Thoracic aorta (tissue), 2 donors: ENCODE data around the gene CNN2. TPM values are rescaled to one million over a fixed set of nuclear protein-coding genes. Genes with fewer than 3 reads are reported as not detected.

Experiments
- ATAC-seq: fragments of 150-250 bp; one replicate; pipeline ENCODE4 v1.8.0; 2017; ENCODE audit warnings: low read depth; ENCODE audit not compliant: insufficient number of reproducible peaks, low FRiP score
- DNase-seq: peaks from one replicate; pipeline ENCODE4 v3.0.0-alpha.2; 2020; ENCODE audit warnings: low spot score
- H3K27ac ChIP-seq, 2 donors: fragments of 200-600 bp; sonication (generic); 1 replicate in 1 of 2; 2 replicates in 1 of 2; pipeline ENCODE4 v1.5.1; 2016; ENCODE audit warnings: mild to moderate bottlenecking in 2 of 2, moderate library complexity in 2 of 2
- H3K27me3 ChIP-seq: fragments of 200-600 bp; sonication (generic); replicated peaks from 2 replicates; pipeline ENCODE4 v1.6.0; 2016; ENCODE audit warnings: mild to moderate bottlenecking; ENCODE audit not compliant: insufficient read depth
- H3K36me3 ChIP-seq: fragments of 200-600 bp; sonication (generic); one replicate; pipeline ENCODE4 v1.5.1; 2016
- H3K4me1 ChIP-seq, 2 donors: fragments of 200-600 bp; sonication (generic); 1 replicate in 1 of 2; 2 replicates in 1 of 2; pipeline versions ENCODE4 v1.5.1 to v1.6.0; 2016; ENCODE audit warnings: low read depth in 2 of 2, mild to moderate bottlenecking in 1 of 2; ENCODE audit not compliant: control insufficient read depth in 1 of 2
- H3K4me3 ChIP-seq: fragments of 200-600 bp; sonication (generic); 2 replicates; pipeline ENCODE4 v1.5.1; 2016; ENCODE audit warnings: mild to moderate bottlenecking
- H3K9me3 ChIP-seq: fragments of 200-600 bp; sonication (generic); 2 replicates; pipeline ENCODE4 v1.5.1; 2016
- total RNA-seq, 2 donors: library from RNA; depleted of rRNA; stranded (reverse); fragments of >200 nt; gene quantifications; one replicate each; pipeline versions ENCODE4 v1.1.0 to v1.2.3, GENCODE V29; 2016
- TF ChIP-seq, protein P1 (sequence below): fragments of 200-600 bp; sonication (generic); IDR thresholded peaks from one replicate; pipeline ENCODE4 v1.5.1; 2019; ENCODE audit warnings: antibody characterized with exemption

CNN2 gene
- total RNA-seq, 2 donors from 2014 or later, result 96.9 to 193 TPM

DNA sequence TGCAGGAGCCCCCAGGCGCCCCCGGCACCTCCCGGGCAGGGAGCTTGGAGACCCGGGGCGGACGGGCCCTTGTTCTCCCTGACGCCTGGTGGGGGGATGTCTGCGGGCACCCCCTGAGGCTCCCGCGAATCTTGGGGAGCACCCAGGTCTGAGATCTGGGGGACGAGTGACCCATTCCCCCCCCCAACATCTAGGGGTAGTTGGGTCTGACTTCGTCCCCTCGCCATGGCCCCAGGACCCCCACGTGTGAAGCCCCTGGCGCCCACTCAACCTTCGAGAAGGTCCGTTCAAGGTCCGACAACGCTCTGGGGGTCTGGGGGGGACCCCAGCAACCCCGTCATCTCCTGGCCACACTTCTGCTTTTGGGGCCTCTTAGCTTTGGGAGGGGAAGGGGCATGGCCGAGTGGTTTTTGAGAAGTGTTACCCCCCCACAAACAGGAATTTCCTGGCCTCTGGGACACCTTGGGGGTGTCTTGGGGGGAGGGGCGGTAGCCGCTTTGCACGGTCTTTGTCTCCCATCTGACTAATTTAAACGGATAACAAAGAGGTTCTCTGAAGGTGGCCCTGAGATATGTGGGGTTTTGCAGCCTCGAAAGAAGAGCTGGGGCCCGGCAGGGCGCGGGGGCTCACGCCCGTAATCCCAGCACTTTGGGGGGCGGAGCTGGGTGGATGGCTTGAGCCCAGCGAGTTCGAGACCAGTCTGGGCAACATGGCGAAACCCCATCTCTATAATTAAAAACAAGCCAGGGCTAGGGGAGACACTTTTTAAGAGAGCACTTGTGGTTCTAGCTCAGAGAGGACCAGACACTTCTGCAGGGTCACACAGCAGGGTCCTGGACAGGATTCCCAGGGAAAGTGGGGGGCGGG, 608 bp downstream of the CNN2 start:
- DNase-seq, result no peak
- H3K27ac ChIP-seq, result peak overlapping the region; percentile 100
- H3K27me3 ChIP-seq, result no peaks in the 10 kb centered on the region
- no peaks in the 10 kb centered on the region for H3K9me3 ChIP-seq
- H3K4me1 ChIP-seq, result peaks cover 19 to 29% of the 10 kb centered on the region in 2 donors
- peaks cover 15% of the 10 kb centered on the region for H3K36me3 ChIP-seq
- TF ChIP-seq, protein P1, sequence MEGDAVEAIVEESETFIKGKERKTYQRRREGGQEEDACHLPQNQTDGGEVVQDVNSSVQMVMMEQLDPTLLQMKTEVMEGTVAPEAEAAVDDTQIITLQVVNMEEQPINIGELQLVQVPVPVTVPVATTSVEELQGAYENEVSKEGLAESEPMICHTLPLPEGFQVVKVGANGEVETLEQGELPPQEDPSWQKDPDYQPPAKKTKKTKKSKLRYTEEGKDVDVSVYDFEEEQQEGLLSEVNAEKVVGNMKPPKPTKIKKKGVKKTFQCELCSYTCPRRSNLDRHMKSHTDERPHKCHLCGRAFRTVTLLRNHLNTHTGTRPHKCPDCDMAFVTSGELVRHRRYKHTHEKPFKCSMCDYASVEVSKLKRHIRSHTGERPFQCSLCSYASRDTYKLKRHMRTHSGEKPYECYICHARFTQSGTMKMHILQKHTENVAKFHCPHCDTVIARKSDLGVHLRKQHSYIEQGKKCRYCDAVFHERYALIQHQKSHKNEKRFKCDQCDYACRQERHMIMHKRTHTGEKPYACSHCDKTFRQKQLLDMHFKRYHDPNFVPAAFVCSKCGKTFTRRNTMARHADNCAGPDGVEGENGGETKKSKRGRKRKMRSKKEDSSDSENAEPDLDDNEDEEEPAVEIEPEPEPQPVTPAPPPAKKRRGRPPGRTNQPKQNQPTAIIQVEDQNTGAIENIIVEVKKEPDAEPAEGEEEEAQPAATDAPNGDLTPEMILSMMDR, result no peak
- no peak for ATAC-seq
- peak overlapping the region; percentile 90 for H3K4me3 ChIP-seq

DNA sequence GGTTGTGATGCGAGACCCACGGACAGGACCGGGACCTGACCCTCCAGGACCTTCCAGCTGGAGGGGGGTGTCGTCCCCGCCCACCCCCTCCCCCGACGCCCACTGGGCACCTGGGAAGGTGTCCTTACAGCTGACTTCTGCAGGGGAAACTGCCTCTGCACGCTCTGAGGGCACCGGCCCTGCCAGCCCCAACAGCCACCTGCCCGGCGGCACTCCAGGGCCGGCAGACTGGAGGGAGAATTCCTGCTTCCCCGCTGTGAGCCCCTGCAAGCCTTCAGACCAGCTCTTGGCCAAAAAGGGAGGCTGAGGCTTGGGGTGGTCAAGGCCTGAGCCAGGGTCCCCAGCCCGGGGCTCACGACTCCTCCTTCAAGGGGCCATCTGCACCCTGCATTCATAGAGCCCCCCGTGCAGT, 1.2 kb downstream of the CNN2 start:
- TF ChIP-seq, protein P1, result no peak
- H3K27ac ChIP-seq, result peak overlapping the region; percentile 100
- ATAC-seq (no peak), DNase-seq (no peak)
- H3K4me1 ChIP-seq, result peaks cover 17 to 23% of the 10 kb centered on the region in 2 donors
- H3K9me3 ChIP-seq, result no peaks in the 10 kb centered on the region
- peak overlapping the region; percentile 90 for H3K4me3 ChIP-seq
- H3K27me3 ChIP-seq, result no peaks in the 10 kb centered on the region
- H3K36me3 ChIP-seq, result peaks cover 21% of the 10 kb centered on the region

DNA sequence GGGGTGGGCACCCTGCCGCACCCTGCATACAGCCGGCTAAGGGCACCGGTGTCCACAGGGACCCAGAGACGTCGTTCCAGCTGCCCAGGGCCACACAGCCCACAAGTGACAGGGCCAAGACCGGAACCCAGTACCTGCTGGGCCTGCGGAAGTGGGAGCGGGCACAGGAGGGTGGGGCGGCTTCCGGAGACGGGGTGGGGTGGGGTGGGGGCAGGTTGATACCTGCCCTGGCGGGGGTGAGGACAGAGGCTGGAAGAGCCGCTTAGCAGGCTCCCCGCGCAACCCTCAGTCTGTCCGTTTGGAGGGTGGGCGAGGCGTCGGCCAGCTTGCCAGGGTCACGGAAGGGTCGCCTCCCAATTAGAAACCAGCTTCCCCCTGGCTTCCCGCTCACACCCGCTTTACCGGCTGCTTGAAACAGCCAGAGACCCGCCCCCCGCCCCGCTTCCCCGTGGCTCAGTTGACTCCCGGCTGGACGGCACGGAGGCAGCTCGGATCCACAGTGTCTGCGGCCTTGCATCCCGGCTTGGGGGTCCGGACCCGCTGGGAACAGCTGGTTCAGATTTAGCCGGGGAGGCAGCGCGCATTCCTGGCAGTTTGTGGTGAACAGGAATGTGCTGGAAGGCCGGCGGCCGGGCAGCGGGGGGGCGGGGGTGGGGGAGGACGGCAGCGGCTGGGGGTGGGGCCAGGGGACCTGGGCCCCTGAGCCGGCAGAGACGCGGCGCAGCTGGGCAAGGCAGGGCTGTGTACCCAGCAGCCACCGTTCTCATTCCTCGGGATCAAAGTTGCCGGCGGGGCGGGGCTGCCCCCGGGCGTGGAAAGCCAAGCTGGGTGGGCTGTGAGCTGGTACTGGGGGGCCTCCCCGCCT, 1.9 kb downstream of the CNN2 start:
- ATAC-seq, result no peak
- H3K9me3 ChIP-seq, result no peaks in the 10 kb centered on the region
- H3K36me3 ChIP-seq, result peaks cover 28% of the 10 kb centered on the region
- no peak for DNase-seq
- TF ChIP-seq, protein P1, result no peak
- peaks cover 14 to 19% of the 10 kb centered on the region in 2 donors for H3K4me1 ChIP-seq
- H3K27me3 ChIP-seq, result no peaks in the 10 kb centered on the region
- peak overlapping the region; percentile 100 for H3K27ac ChIP-seq
- peak overlapping the region; percentile 90 for H3K4me3 ChIP-seq

DNA sequence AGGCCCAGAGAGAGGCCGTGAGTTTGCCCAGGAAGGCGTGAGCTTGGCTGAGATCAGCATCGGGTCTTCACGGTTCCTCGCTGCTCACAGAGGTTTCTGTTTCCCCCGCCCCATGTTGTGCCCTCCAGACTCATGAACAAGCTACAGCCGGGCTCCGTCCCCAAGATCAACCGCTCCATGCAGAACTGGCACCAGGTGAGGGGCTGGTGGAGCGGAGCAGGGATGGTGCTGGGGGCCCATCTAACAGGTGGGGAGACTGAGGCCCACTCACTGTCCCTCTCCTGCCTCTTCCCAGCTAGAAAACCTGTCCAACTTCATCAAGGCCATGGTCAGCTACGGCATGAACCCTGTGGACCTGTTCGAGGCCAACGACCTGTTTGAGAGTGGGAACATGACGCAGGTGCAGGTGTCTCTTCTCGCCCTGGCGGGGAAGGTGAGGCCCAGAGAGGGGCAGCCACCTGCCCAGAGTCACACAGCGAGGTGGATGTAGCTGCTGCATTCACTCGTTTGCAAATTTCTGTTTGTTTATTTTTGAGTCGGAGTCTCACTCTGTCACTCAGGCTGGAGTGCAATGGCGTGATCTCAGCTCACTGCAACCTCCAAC, 6.0 kb downstream of the CNN2 start:
- no peak overlapping the region for H3K27ac ChIP-seq
- DNase-seq (no peak), ATAC-seq (no peak)
- peaks cover 7 to 14% of the 10 kb centered on the region in 2 donors for H3K4me1 ChIP-seq
- TF ChIP-seq, protein P1, result no peak
- H3K4me3 ChIP-seq, result no peak overlapping the region
- no peaks in the 10 kb centered on the region for H3K9me3 ChIP-seq
- H3K36me3 ChIP-seq, result peaks cover 48% of the 10 kb centered on the region
- no peaks in the 10 kb centered on the region for H3K27me3 ChIP-seq
